HEK293 (cell line): ENCODE results near the gene PANK4.
A peak's percentile ranks its signal among the peaks of the same experiment; 100 is the strongest.

ENCODE experiments used
- CTCF ChIA-PET: fragments of 350-600 bp; formaldehyde crosslinking; extraction: SDS; loops from one replicate; lab custom pipeline; 2021; ENCODE audit warnings: antibody characterized with exemption; lab: Yijun Ruan, JAX
- POLR2A ChIA-PET: fragments of 300-600 bp; formaldehyde crosslinking; extraction: SDS; loops from one replicate; lab custom pipeline; 2020; ENCODE audit warnings: antibody characterized with exemption, inconsistent platforms; lab: Yijun Ruan, JAX
- H3K27ac ChIP-seq: fragments of 200-500 bp; sonication (Bioruptor generic); 2 replicates; pipeline ENCODE4 v1.5.1; 2014; ENCODE audit warnings: low read depth, low read length, control low read depth, inconsistent platforms; ENCODE audit errors: extremely low read depth
- H3K36me3 ChIP-seq, 2 experiments: fragments of 200-500 bp in 1 of 2; sonication (Bioruptor generic) in 1 of 2; 1 replicate in 1 of 2; 2 replicates in 1 of 2; pipeline ENCODE4 v1.5.1; 2014 to 2017; ENCODE audit warnings: inconsistent platforms in 2 of 2, low read length in 2 of 2; ENCODE audit not compliant: control insufficient read depth in 2 of 2, insufficient read depth in 1 of 2
- H3K4me1 ChIP-seq: fragments of 200-500 bp; sonication (Bioruptor generic); 2 replicates; pipeline ENCODE4 v1.5.1; 2014; ENCODE audit warnings: mild to moderate bottlenecking, low read length, inconsistent platforms; ENCODE audit not compliant: control insufficient read depth, insufficient read depth
- H3K4me3 ChIP-seq: 2 replicates; pipeline ENCODE4 v1.5.1; 2011; ENCODE audit warnings: low read depth, mild to moderate bottlenecking, control low read depth, low read length, moderate library complexity
- H3K9me3 ChIP-seq: fragments of 200-500 bp; sonication (Bioruptor generic); 2 replicates; pipeline ENCODE4 v1.5.1; 2014; ENCODE audit warnings: low read depth, low read length, inconsistent platforms; ENCODE audit not compliant: control insufficient read depth, insufficient read depth
- GLI2 ChIP-seq: fragments of 450-650 bp; formaldehyde crosslinking; IDR thresholded peaks from 2 replicates; pipeline ENCODE4; 2017; ENCODE audit warnings: missing biosample characterization, missing genetic modification characterization, low read depth, borderline replicate concordance
- GLI4 ChIP-seq: fragments of 450-650 bp; formaldehyde crosslinking; IDR thresholded peaks from 2 replicates; pipeline ENCODE4 v1.5.1; 2016; ENCODE audit warnings: missing biosample characterization, missing genetic modification characterization
- HOXA7 ChIP-seq: sonication (generic); formaldehyde crosslinking; IDR thresholded peaks from 2 replicates; pipeline ENCODE4 v1.8.1; 2022; ENCODE audit warnings: missing genetic modification reagents, borderline replicate concordance
- PATZ1 ChIP-seq: fragments of 450-650 bp; formaldehyde crosslinking; IDR thresholded peaks from 2 replicates; pipeline ENCODE4 v1.5.1; 2016; ENCODE audit warnings: missing biosample characterization, missing genetic modification characterization
- PRDM6 ChIP-seq: fragments of 450-650 bp; formaldehyde crosslinking; IDR thresholded peaks from 2 replicates; pipeline ENCODE4 v1.5.1; 2017; ENCODE audit warnings: missing biosample characterization, missing genetic modification characterization
- SP7 ChIP-seq: fragments of 450-650 bp; formaldehyde crosslinking; IDR thresholded peaks from 2 replicates; pipeline ENCODE4 v1.5.1; 2016; ENCODE audit warnings: missing biosample characterization, missing genetic modification characterization
- TRIM28 ChIP-seq: IDR thresholded peaks from 2 replicates; pipeline ENCODE4 v1.6.1; 2011; ENCODE audit warnings: low read length, control low read depth, borderline replicate concordance
- TSHZ1 ChIP-seq: fragments of 450-650 bp; formaldehyde crosslinking; IDR thresholded peaks from 2 replicates; pipeline ENCODE4 v1.5.1; 2016; ENCODE audit warnings: missing biosample characterization, missing genetic modification characterization, borderline replicate concordance
- ZBTB1 ChIP-seq: fragments of 450-650 bp; formaldehyde crosslinking; IDR thresholded peaks from 2 replicates; pipeline ENCODE4 v1.5.1; 2016; ENCODE audit warnings: missing biosample characterization, missing genetic modification characterization
- ZBTB17 ChIP-seq: fragments of 450-650 bp; formaldehyde crosslinking; IDR thresholded peaks from 2 replicates; pipeline ENCODE4 v1.5.1; 2016; ENCODE audit warnings: missing biosample characterization, missing genetic modification characterization
- ZNF132 ChIP-seq: fragments of 450-650 bp; formaldehyde crosslinking; IDR thresholded peaks from 2 replicates; pipeline ENCODE4 v1.5.1; 2017; ENCODE audit warnings: missing biosample characterization, missing genetic modification characterization, borderline replicate concordance
- ZNF146 ChIP-seq: fragments of 450-650 bp; formaldehyde crosslinking; IDR thresholded peaks from 2 replicates; pipeline ENCODE4 v1.5.1; 2016; ENCODE audit warnings: missing biosample characterization, missing genetic modification characterization
- ZNF2 ChIP-seq: fragments of 450-650 bp; formaldehyde crosslinking; IDR thresholded peaks from 2 replicates; pipeline ENCODE4 v1.5.1; 2016; ENCODE audit warnings: missing biosample characterization, missing genetic modification characterization
- ZNF266 ChIP-seq: fragments of 450-650 bp; formaldehyde crosslinking; IDR thresholded peaks from 2 replicates; pipeline ENCODE4 v1.5.1; 2016; ENCODE audit warnings: missing biosample characterization, missing genetic modification characterization, low read depth
- ZNF341 ChIP-seq: fragments of 450-650 bp; formaldehyde crosslinking; IDR thresholded peaks from 2 replicates; pipeline ENCODE4; 2016; ENCODE audit warnings: low read depth, missing biosample characterization, missing genetic modification characterization
- ZNF391 ChIP-seq: fragments of 450-650 bp; formaldehyde crosslinking; IDR thresholded peaks from 2 replicates; pipeline ENCODE4 v1.5.1; 2016; ENCODE audit warnings: low read depth, missing biosample characterization, missing genetic modification characterization, borderline replicate concordance
- ZNF423 ChIP-seq: fragments of 450-650 bp; formaldehyde crosslinking; IDR thresholded peaks from 2 replicates; pipeline ENCODE4 v1.5.1; 2016; ENCODE audit warnings: missing biosample characterization, missing genetic modification characterization
- ZNF629 ChIP-seq: fragments of 450-650 bp; formaldehyde crosslinking; IDR thresholded peaks from 2 replicates; pipeline ENCODE4 v1.5.1; 2017; ENCODE audit warnings: missing biosample characterization, missing genetic modification characterization
- ZNF701 ChIP-seq: fragments of 450-650 bp; formaldehyde crosslinking; IDR thresholded peaks from 2 replicates; pipeline ENCODE4 v1.5.1; 2016; ENCODE audit warnings: missing biosample characterization, missing genetic modification characterization
- TF ChIP-seq, protein P1 (sequence below): fragments of 450-650 bp; formaldehyde crosslinking; IDR thresholded peaks from 2 replicates; pipeline ENCODE4 v1.5.1; 2016; ENCODE audit warnings: missing biosample characterization, missing genetic modification characterization

PANK4 gene

DNA sequence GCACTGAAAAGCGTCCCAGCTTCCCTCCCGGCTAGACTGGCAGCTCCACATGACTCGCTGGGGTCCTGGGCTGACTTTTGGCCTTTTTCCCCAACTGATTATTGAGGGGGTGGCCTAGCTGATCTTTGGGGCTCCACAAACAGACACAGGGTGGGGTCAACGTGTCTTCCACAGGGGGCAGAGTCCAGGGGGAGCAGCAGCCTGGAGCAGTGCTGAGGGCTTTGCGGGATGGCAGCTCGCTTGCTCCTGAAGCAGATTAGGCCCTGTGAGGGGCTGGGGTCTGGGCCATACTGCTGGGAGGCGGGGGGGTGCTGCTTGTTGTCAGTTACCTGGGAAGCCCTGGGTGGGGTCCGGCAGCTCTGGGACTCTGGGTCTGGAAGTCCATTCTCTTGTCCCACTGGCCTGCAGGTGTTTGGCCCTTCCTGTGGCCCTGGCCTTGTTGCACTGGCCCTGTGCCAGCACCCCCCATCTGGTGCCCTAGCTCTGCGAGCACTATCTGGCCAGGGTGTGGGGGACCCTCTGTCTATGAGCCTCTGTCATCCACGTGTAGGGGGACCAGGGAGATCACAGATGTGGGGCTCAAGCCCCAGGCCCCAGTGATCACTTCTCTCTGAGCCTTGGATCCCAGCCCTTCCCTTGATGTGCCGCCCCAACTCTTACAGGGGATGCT lies 16.0 kb upstream of the PANK4 start:
- Histone ChIP-seq H3K4me3 (no peak overlapping the region), H3K9me3 (no peaks in the 10 kb centered on the region), H3K4me1 (peaks cover 6% of the 10 kb centered on the region), H3K27ac (no peak overlapping the region), H3K36me3 (no peaks in the 10 kb centered on the region)
- TF ChIP-seq ZBTB17 (tag by site-specific recombination) (no peak), GLI4 (no peak), HOXA7 (no peak), TSHZ1 (tag by site-specific recombination) (no peak), PATZ1 (tag by site-specific recombination) (no peak), ZNF341 (tag by site-specific recombination) (0 out of 2 replicates have a peak, but pooled peaks have one; percentile 8)
- TF ChIP-seq, protein P1, sequence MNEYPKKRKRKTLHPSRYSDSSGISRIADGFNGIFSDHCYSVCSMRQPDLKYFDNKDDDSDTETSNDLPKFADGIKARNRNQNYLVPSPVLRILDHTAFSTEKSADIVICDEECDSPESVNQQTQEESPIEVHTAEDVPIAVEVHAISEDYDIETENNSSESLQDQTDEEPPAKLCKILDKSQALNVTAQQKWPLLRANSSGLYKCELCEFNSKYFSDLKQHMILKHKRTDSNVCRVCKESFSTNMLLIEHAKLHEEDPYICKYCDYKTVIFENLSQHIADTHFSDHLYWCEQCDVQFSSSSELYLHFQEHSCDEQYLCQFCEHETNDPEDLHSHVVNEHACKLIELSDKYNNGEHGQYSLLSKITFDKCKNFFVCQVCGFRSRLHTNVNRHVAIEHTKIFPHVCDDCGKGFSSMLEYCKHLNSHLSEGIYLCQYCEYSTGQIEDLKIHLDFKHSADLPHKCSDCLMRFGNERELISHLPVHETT (tag by site-specific recombination), result no peak
- ChIA-PET CTCF (no interaction called here), POLR2A (no interaction called here)

DNA sequence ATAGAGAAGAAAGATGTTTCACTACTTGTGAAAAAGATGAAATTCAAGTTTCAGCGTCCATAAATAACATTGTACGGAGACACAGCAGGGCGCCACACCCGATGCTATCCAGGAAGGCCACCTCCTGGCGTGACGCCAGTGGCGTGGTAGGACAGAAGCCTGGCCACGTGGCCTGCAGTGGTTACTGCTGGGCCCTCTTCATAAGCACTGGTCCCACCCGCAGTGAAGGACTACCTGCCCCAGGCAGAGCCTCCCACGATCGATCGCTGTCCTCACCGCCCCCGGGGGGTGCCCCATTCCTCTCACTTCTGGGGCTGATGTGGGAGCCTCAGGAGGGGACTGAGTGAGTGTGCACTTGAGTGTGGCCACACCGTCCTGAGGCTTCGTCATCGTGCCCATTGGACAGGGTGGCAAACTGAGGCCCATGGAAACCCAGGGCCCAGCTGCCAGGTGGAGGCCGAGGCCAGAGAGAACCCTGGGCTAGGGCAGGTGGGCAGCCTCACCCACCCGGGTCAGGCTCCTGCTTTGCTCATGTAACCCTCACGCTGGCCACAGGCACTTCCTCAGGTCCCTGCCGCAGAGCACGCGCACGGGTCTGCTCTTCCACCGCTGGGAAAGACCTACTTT lies 15.3 kb upstream of the PANK4 start:
- Histone ChIP-seq H3K4me3 (no peak overlapping the region), H3K36me3 (no peaks in the 10 kb centered on the region), H3K4me1 (peaks cover 6% of the 10 kb centered on the region), H3K27ac (no peak overlapping the region), H3K9me3 (no peaks in the 10 kb centered on the region)
- ChIA-PET CTCF (no interaction called here), POLR2A (no interaction called here)
- no peak for TF ChIP-seq ZNF391 (tag by site-specific recombination)
- peak; percentile 23 for TF ChIP-seq SP7 (tag by site-specific recombination)
- TF ChIP-seq PRDM6 (tag by site-specific recombination), result peak; percentile 87; the same call in 1 of the 2 replicates
- no peak for TF ChIP-seq GLI2
- TF ChIP-seq ZBTB1 (tag by site-specific recombination), result no peak
- TF ChIP-seq ZNF2, result 0 out of 2 replicates have a peak, but pooled peaks have one; percentile 19
- no peak for TF ChIP-seq ZNF132
- TF ChIP-seq TRIM28, result peak; percentile 44; the same call in 1 of the 2 replicates
- peak; percentile 50 for TF ChIP-seq ZNF423 (tag by site-specific recombination)
- no peak for TF ChIP-seq ZNF701
- 0 out of 2 replicates have a peak, but pooled peaks have one; percentile 16 for TF ChIP-seq ZNF146 (tag by site-specific recombination)
- 0 out of 2 replicates have a peak, but pooled peaks have one; percentile 15 for TF ChIP-seq ZNF629 (tag by site-specific recombination)
- no peak for TF ChIP-seq ZNF266 (tag by site-specific recombination)
- TF ChIP-seq PATZ1 (tag by site-specific recombination), result peak; percentile 30; the same call in 1 of the 2 replicates
